Trophoblast cell (in vitro differentiated cells and primary cell): ENCODE measurements around the gene RAD51B.

ENCODE experiments used
- DNase-seq, 2 donors: peaks; one replicate each; pipeline ENCODE4 v3.0.0-alpha.2; 2016
- H2AFZ ChIP-seq: 2 replicates; pipeline ENCODE4 v1.6.1; 2013; ENCODE audit warnings: low read length, moderate library complexity, mild to moderate bottlenecking; ENCODE audit not compliant: insufficient read depth, poor library complexity
- H2AK5ac ChIP-seq: 2 replicates; pipeline ENCODE4 v1.6.1; 2013; ENCODE audit warnings: mild to moderate bottlenecking, low read length
- H2BK120ac ChIP-seq: 2 replicates; pipeline ENCODE4 v1.6.1; 2013; ENCODE audit warnings: low read length, mild to moderate bottlenecking, moderate library complexity; ENCODE audit not compliant: insufficient read depth, poor library complexity
- H2BK12ac ChIP-seq: 2 replicates; pipeline ENCODE4 v1.6.1; 2013; ENCODE audit warnings: mild to moderate bottlenecking, low read length, moderate library complexity
- H2BK5ac ChIP-seq: 2 replicates; pipeline ENCODE4 v1.6.1; 2013; ENCODE audit warnings: low read length, low read depth, moderate library complexity, mild to moderate bottlenecking; ENCODE audit not compliant: poor library complexity
- H3K14ac ChIP-seq: 2 replicates; pipeline ENCODE4 v1.6.1; 2013; ENCODE audit warnings: mild to moderate bottlenecking, low read length
- H3K18ac ChIP-seq: 2 replicates; pipeline ENCODE4 v1.6.1; 2013; ENCODE audit warnings: mild to moderate bottlenecking, low read length
- H3K23ac ChIP-seq: 2 replicates; pipeline ENCODE4 v1.6.1; 2013; ENCODE audit warnings: low read length
- H3K27ac ChIP-seq: 2 replicates; pipeline ENCODE4 v1.5.1; 2013; ENCODE audit warnings: low read depth, mild to moderate bottlenecking, inconsistent platforms, low read length, moderate library complexity
- H3K27me3 ChIP-seq: 2 replicates; pipeline ENCODE4 v1.6.1; 2013; ENCODE audit warnings: inconsistent platforms, mild to moderate bottlenecking, low read length, moderate library complexity; ENCODE audit not compliant: insufficient read depth
- H3K36me3 ChIP-seq, 2 experiments: 1 replicate in 1 of 2; 2 replicates in 1 of 2; pipeline ENCODE4 v1.6.1; 2013; ENCODE audit warnings: low read length in 2 of 2, mild to moderate bottlenecking in 2 of 2, moderate library complexity in 1 of 2; ENCODE audit not compliant: insufficient read depth in 2 of 2, control insufficient read depth in 1 of 2
- H3K4ac ChIP-seq: 2 replicates; pipeline ENCODE4 v1.6.1; 2013; ENCODE audit warnings: low read depth, mild to moderate bottlenecking, low read length, moderate library complexity
- H3K4me1 ChIP-seq, 2 experiments: 1 replicate in 1 of 2; 2 replicates in 1 of 2; pipeline ENCODE4 v1.6.1; 2013; ENCODE audit warnings: low read length in 2 of 2, mild to moderate bottlenecking in 2 of 2, moderate library complexity in 1 of 2; ENCODE audit not compliant: insufficient read depth in 2 of 2, control insufficient read depth in 1 of 2
- H3K4me2 ChIP-seq: 2 replicates; pipeline ENCODE4 v1.6.1; 2013; ENCODE audit warnings: inconsistent platforms, mild to moderate bottlenecking, low read length, moderate library complexity
- H3K4me3 ChIP-seq: 2 replicates; pipeline ENCODE4 v1.5.1; 2013; ENCODE audit warnings: mild to moderate bottlenecking, low read depth, low read length, inconsistent platforms
- H3K79me1 ChIP-seq: one replicate; pipeline ENCODE4 v1.6.1; 2013; ENCODE audit warnings: low read length
- H3K79me2 ChIP-seq: 2 replicates; pipeline ENCODE4 v1.6.1; 2013; ENCODE audit warnings: low read length, mild to moderate bottlenecking; ENCODE audit not compliant: control insufficient read depth, insufficient read depth, poor library complexity
- H3K9ac ChIP-seq: 2 replicates; pipeline ENCODE4 v1.6.1; 2013; ENCODE audit warnings: mild to moderate bottlenecking, low read length
- H3K9me3 ChIP-seq: 2 replicates; pipeline ENCODE4 v1.6.1; 2013; ENCODE audit warnings: low read depth, mild to moderate bottlenecking, control low read depth, inconsistent platforms, low read length; ENCODE audit not compliant: insufficient read depth
- H4K12ac ChIP-seq: 2 replicates; pipeline ENCODE4 v1.6.1; 2013; ENCODE audit warnings: low read depth, mild to moderate bottlenecking, low read length, moderate library complexity
- H4K8ac ChIP-seq: 2 replicates; pipeline ENCODE4 v1.6.1; 2013; ENCODE audit warnings: low read depth, mild to moderate bottlenecking, low read length, moderate library complexity
- H4K91ac ChIP-seq: one replicate; pipeline ENCODE4 v1.6.1; 2013; ENCODE audit warnings: low read depth, mild to moderate bottlenecking, low read length, moderate library complexity
- WGBS: extraction: QIAGEN DNeasy Blood & Tissue Kit; methylation state at CpG from one replicate; pipeline ENCODE4 v1.1.7; 2013; ENCODE audit warnings: missing lambda C conversion rate; ENCODE audit not compliant: insufficient read length, insufficient coverage; ENCODE audit errors: extremely low coverage; 5-methylcytosine and 5-hydroxymethylcytosine counted together

The RAD51B gene

GRCh38 chr14:68602507-68602906 lies 782.9 kb downstream of the RAD51B start:
- no peak overlapping the region for H3K27ac ChIP-seq
- H3K4me2 ChIP-seq = no peak overlapping the region
- peaks cover 21 to 28% of the 10 kb centered on the region in 2 experiments for H3K4me1 ChIP-seq
- no peak overlapping the region for H3K14ac ChIP-seq
- peak overlapping the region; percentile 47 for H2BK12ac ChIP-seq
- H3K23ac ChIP-seq = no peak overlapping the region
- no peak for DNase-seq
- H3K4ac ChIP-seq = no peak overlapping the region
- H3K9ac ChIP-seq = no peak overlapping the region
- H3K18ac ChIP-seq = no peak overlapping the region
- no peak overlapping the region for H2BK120ac ChIP-seq
- no peak overlapping the region for H4K12ac ChIP-seq
- no peak overlapping the region for H4K91ac ChIP-seq
- H3K4me3 ChIP-seq = no peak overlapping the region
- no peak overlapping the region for H4K8ac ChIP-seq
- no peak overlapping the region for H2AK5ac ChIP-seq
- H3K79me2 ChIP-seq = peaks cover 4% of the 10 kb centered on the region
- no peak overlapping the region for H2BK5ac ChIP-seq
- peaks cover 4% of the 10 kb centered on the region for H3K9me3 ChIP-seq
- peaks cover 0 to 3% of the 10 kb centered on the region in 2 experiments for H3K36me3 ChIP-seq
- no peak overlapping the region for H2AFZ ChIP-seq
- no peaks in the 10 kb centered on the region for H3K27me3 ChIP-seq
- WGBS = no CpG with 5 or more reads among the region's 5 CpGs
- peaks cover 25% of the 10 kb centered on the region for H3K79me1 ChIP-seq

GRCh38 chr14:68603533-68604360 lies 784.2 kb downstream of the RAD51B start:
- Histone ChIP-seq H3K79me2 (peaks cover 4% of the 10 kb centered on the region), H3K79me1 (peaks cover 34% of the 10 kb centered on the region), H3K4me2 (no peak overlapping the region), H3K4me3 (no peak overlapping the region), H4K12ac (no peak overlapping the region), H3K18ac (peak overlapping the region; percentile 12), H2AK5ac (no peak overlapping the region), H3K27ac (peak overlapping the region; percentile 43), H3K9ac (no peak overlapping the region), H2AFZ (no peak overlapping the region), H3K36me3 (peaks cover 0 to 3% of the 10 kb centered on the region in 2 experiments), H3K14ac (peak overlapping the region; percentile 12), H2BK12ac (peak overlapping the region; percentile 16), H3K23ac (no peak overlapping the region), H3K4me1 (peaks cover 31 to 36% of the 10 kb centered on the region in 2 experiments), H4K91ac (peak overlapping the region; percentile 95), H2BK120ac (peak overlapping the region; percentile 90), H4K8ac (peak overlapping the region; percentile 70), H2BK5ac (peak overlapping the region; percentile 18), H3K4ac (no peak overlapping the region), H3K9me3 (peaks cover 4% of the 10 kb centered on the region), H3K27me3 (no peaks in the 10 kb centered on the region)
- no CpG with 5 or more reads among the region's 25 CpGs for WGBS
- DNase-seq = no peak

- peak overlapping the region; percentile 77 for H3K4ac ChIP-seq
- H2BK12ac ChIP-seq = peak overlapping the region; percentile 91
- H3K4me1 ChIP-seq = peaks cover 34 to 37% of the 10 kb centered on the region in 2 experiments
- DNase-seq = no peak
- H3K18ac ChIP-seq = peak overlapping the region; percentile 72
- H4K91ac ChIP-seq = peak overlapping the region; percentile 95
- no peak overlapping the region for H3K23ac ChIP-seq
- peak overlapping the region; percentile 70 for H4K8ac ChIP-seq
- peak overlapping the region; percentile 18 for H2BK5ac ChIP-seq
- H3K4me3 ChIP-seq = no peak overlapping the region
- H3K36me3 ChIP-seq = peaks cover 0 to 3% of the 10 kb centered on the region in 2 experiments
- H3K27ac ChIP-seq = peak overlapping the region; percentile 43
- H3K79me2 ChIP-seq = peaks cover 6% of the 10 kb centered on the region
- H3K79me1 ChIP-seq = peaks cover 38% of the 10 kb centered on the region
- peak overlapping the region; percentile 88 for H2AK5ac ChIP-seq
- no CpG with 5 or more reads among the region's 9 CpGs for WGBS
- no peak overlapping the region for H4K12ac ChIP-seq
- H3K4me2 ChIP-seq = no peak overlapping the region
- peaks cover 4% of the 10 kb centered on the region for H3K9me3 ChIP-seq
- H2BK120ac ChIP-seq = peak overlapping the region; percentile 90
- H2AFZ ChIP-seq = peak overlapping the region; percentile 10
- no peaks in the 10 kb centered on the region for H3K27me3 ChIP-seq
- H3K9ac ChIP-seq = no peak overlapping the region
- H3K14ac ChIP-seq = peak overlapping the region; percentile 12
Measured at GRCh38 chr14:68604361-68604730, 784.8 kb downstream of the RAD51B start.

GRCh38 chr14:68604822-68605221 lies 785.2 kb downstream of the RAD51B start:
- WGBS = no CpG with 5 or more reads among the region's 10 CpGs
- H2BK12ac ChIP-seq = peak overlapping the region; percentile 91
- no peak overlapping the region for H2AFZ ChIP-seq
- peak overlapping the region; percentile 88 for H2AK5ac ChIP-seq
- no peaks in the 10 kb centered on the region for H3K27me3 ChIP-seq
- no peak overlapping the region for H3K4me3 ChIP-seq
- peak overlapping the region; percentile 12 for H3K14ac ChIP-seq
- H2BK120ac ChIP-seq = peak overlapping the region; percentile 90
- H2BK5ac ChIP-seq = no peak overlapping the region
- H3K9me3 ChIP-seq = peaks cover 4% of the 10 kb centered on the region
- H3K4me1 ChIP-seq = peaks cover 35 to 39% of the 10 kb centered on the region in 2 experiments
- H4K91ac ChIP-seq = peak overlapping the region; percentile 95
- peak overlapping the region; percentile 70 for H4K8ac ChIP-seq
- H3K4ac ChIP-seq = no peak overlapping the region
- no peak overlapping the region for H4K12ac ChIP-seq
- H3K79me1 ChIP-seq = peaks cover 39% of the 10 kb centered on the region
- H3K79me2 ChIP-seq = peaks cover 6% of the 10 kb centered on the region
- H3K9ac ChIP-seq = no peak overlapping the region
- H3K23ac ChIP-seq = no peak overlapping the region
- no peak overlapping the region for H3K4me2 ChIP-seq
- no peak overlapping the region for H3K27ac ChIP-seq
- H3K36me3 ChIP-seq = peaks cover 0 to 3% of the 10 kb centered on the region in 2 experiments
- peak overlapping the region; percentile 72 for H3K18ac ChIP-seq
- no peak for DNase-seq
